WTC11 (cell line): ENCODE measurements around the gene CCDC88B. TPM values are rescaled to one million over a fixed set of nuclear protein-coding genes. Genes with fewer than 3 reads are reported as not detected.
A peak's percentile ranks its signal among the peaks of the same experiment; 100 is the strongest.

ENCODE experiments used
- ATAC-seq: fragments of 200-7000 bp; cut with Tn5 transposase; 2 replicates; pipeline ENCODE4 v1.10.0; 2021; ENCODE audit warnings: mild to moderate bottlenecking, moderate library complexity
- CTCF ChIA-PET: fragments of 300-600 bp; sonication (Branson Sonifier 250); formaldehyde crosslinking; loops from one replicate; lab custom pipeline; 2021; ENCODE audit warnings: antibody characterized with exemption; lab: Charles Lee
- POLR2A ChIA-PET: fragments of 350-600 bp; sonication (Branson Sonifier 250); formaldehyde crosslinking; loops from one replicate; lab custom pipeline; 2021; ENCODE audit warnings: antibody characterized with exemption; lab: Charles Lee
- DNase-seq: peaks from one replicate; pipeline ENCODE4 v3.0.0; 2021; ENCODE audit warnings: low spot score
- H3K27ac Mint-ChIP-seq: 2 replicates; pipeline ENCODE4 v1.8.0; 2021; ENCODE audit warnings: mixed read lengths
- H3K27me3 Mint-ChIP-seq: 2 replicates; pipeline ENCODE4 v1.8.0; 2021; ENCODE audit warnings: low read depth, mild to moderate bottlenecking, moderate library complexity, mixed read lengths
- H3K36me3 Mint-ChIP-seq: 2 replicates; pipeline ENCODE4 v1.8.0; 2021; ENCODE audit warnings: mixed read lengths
- H3K4me1 Mint-ChIP-seq: 2 replicates; pipeline ENCODE4 v1.8.0; 2022; ENCODE audit warnings: mixed read lengths
- H3K4me3 Mint-ChIP-seq: 2 replicates; pipeline ENCODE4 v1.8.0; 2021; ENCODE audit warnings: mild to moderate bottlenecking, moderate library complexity, mixed read lengths
- H3K9me3 Mint-ChIP-seq: 2 replicates; pipeline ENCODE4 v1.8.0; 2021; ENCODE audit warnings: mixed read lengths
- AR ChIP-seq: fragments of 250-450 bp; sonication (Bioruptor Pico); IDR thresholded peaks from 2 replicates; pipeline ENCODE4 v1.9.0; 2021; ENCODE audit warnings: mild to moderate bottlenecking
- ARID4B ChIP-seq: sonication (generic); formaldehyde crosslinking; IDR thresholded peaks from 2 replicates; pipeline ENCODE4 v1.8.0; 2023; ENCODE audit warnings: missing genetic modification reagents, mild to moderate bottlenecking, borderline replicate concordance
- CTCF ChIP-seq: fragments of 200-600 bp; IDR thresholded peaks from 2 replicates; pipeline ENCODE4 v1.8.0; 2022; ENCODE audit warnings: antibody characterized with exemption
- E2F5 ChIP-seq: sonication (generic); formaldehyde crosslinking; IDR thresholded peaks from 2 replicates; pipeline ENCODE4 v1.8.1; 2022; ENCODE audit warnings: mild to moderate bottlenecking, moderate library complexity, missing genetic modification reagents
- ELF4 ChIP-seq: sonication (generic); formaldehyde crosslinking; IDR thresholded peaks from 2 replicates; pipeline ENCODE4 v1.8.1; 2022; ENCODE audit warnings: low read depth, mild to moderate bottlenecking, moderate library complexity, missing genetic modification reagents
- ERG ChIP-seq: fragments of 250-450 bp; sonication (Bioruptor Pico); IDR thresholded peaks from 2 replicates; pipeline ENCODE4 v1.8.0; 2021; ENCODE audit warnings: mild to moderate bottlenecking
- HMGXB4 ChIP-seq: sonication (generic); formaldehyde crosslinking; IDR thresholded peaks from 2 replicates; pipeline ENCODE4 v1.8.1; 2023; ENCODE audit warnings: mild to moderate bottlenecking, moderate library complexity, missing genetic modification reagents
- IRF2 ChIP-seq: sonication (generic); formaldehyde crosslinking; IDR thresholded peaks from 2 replicates; pipeline ENCODE4 v1.8.0; 2022; ENCODE audit warnings: low read depth, missing genetic modification reagents, borderline replicate concordance
- MAX ChIP-seq: sonication (generic); formaldehyde crosslinking; IDR thresholded peaks from 2 replicates; pipeline ENCODE4 v1.8.0; 2022; ENCODE audit warnings: mild to moderate bottlenecking, missing genetic modification reagents
- SP1 ChIP-seq: sonication (generic); formaldehyde crosslinking; conservative IDR thresholded peaks from 2 replicates; pipeline ENCODE4 v1.8.1; 2022; ENCODE audit warnings: missing genetic modification reagents
- TEAD4 ChIP-seq: sonication (generic); formaldehyde crosslinking; IDR thresholded peaks from 2 replicates; pipeline ENCODE4 v1.8.0; 2022; ENCODE audit warnings: mild to moderate bottlenecking, missing genetic modification reagents
- TP53 ChIP-seq: sonication (generic); formaldehyde crosslinking; IDR thresholded peaks from 2 replicates; pipeline ENCODE4 v1.8.1; 2023; ENCODE audit warnings: mild to moderate bottlenecking, missing genetic modification reagents
- ZNF423 ChIP-seq: fragments of 250-450 bp; sonication (Bioruptor Pico); IDR thresholded peaks from 2 replicates; pipeline ENCODE4 v2.1.2; 2022; ENCODE audit warnings: mild to moderate bottlenecking, moderate library complexity
- total RNA-seq: library from RNA; stranded (reverse); gene quantifications from 3 replicates; pipeline ENCODE4 v1.2.3, GENCODE V29; 2021

CCDC88B gene
- total RNA-seq, 1 experiment from 2014 or later, result 17.0 TPM

- H3K9me3 Mint-ChIP-seq, result no peaks in the 10 kb centered on the region
- ChIA-PET POLR2A (interaction anchor here (0.5 to 2.0 kb wide), 4 partner anchors 10 to 51 kb away, joined by 4 to 15 read pairs (median 6); partner anchors contain the start of genes ESRRA, PRDX5 and TRMT112), CTCF (interaction anchor here (0.5 to 10.4 kb wide), 79 partner anchors 8 to 660 kb away, joined by 3 to 437 read pairs (median 5); partner anchors contain the start of genes BAD, CATSPERZ, CCDC88B and ESRRA)
- TF ChIP-seq AR (CRISPR knock-in tag) (no peak), MAX (CRISPR knock-in tag) (0 out of 2 replicates have a peak, but pooled peaks have one; percentile 13), TP53 (CRISPR knock-in tag) (no peak), IRF2 (CRISPR knock-in tag) (no peak), TEAD4 (CRISPR knock-in tag) (no peak), ELF4 (CRISPR knock-in tag) (no peak), E2F5 (CRISPR knock-in tag) (0 out of 2 replicates have a peak, but pooled peaks have one; percentile 54), CTCF (peak; percentile 21; the same call in 1 of the 2 replicates), ZNF423 (peak; percentile 87), HMGXB4 (CRISPR knock-in tag) (peak; percentile 71), SP1 (CRISPR knock-in tag) (0 out of 2 replicates have a peak, but pooled peaks have one; percentile 50)
- no peak overlapping the region for H3K4me3 Mint-ChIP-seq
- DNase-seq, result peak; percentile 85
- no peaks in the 10 kb centered on the region for H3K36me3 Mint-ChIP-seq
- peak overlapping the region; percentile 63 for H3K27ac Mint-ChIP-seq
- H3K27me3 Mint-ChIP-seq, result no peaks in the 10 kb centered on the region
- H3K4me1 Mint-ChIP-seq, result peaks cover 23% of the 10 kb centered on the region
- ATAC-seq, result peak; percentile 55
These were observed 15.3 kb downstream of the CCDC88B start for GRCh38 chr11:64355078-64355940.

- ChIA-PET POLR2A (interaction anchor here (0.6 to 1.1 kb wide), 4 partner anchors 14 to 85 kb away, joined by 3 to 5 read pairs (median 4); no protein-coding TSS in a partner anchor), CTCF (interaction anchor here (0.5 to 10.4 kb wide), 69 partner anchors 8 to 793 kb away, joined by 3 to 437 read pairs (median 6); partner anchors contain the start of genes BAD, CATSPERZ, CCDC88B and ESRRA)
- ATAC-seq, result peak; percentile 78
- peaks cover 26% of the 10 kb centered on the region for H3K4me1 Mint-ChIP-seq
- H3K36me3 Mint-ChIP-seq, result peaks cover under 1% of the 10 kb centered on the region; the same call in 1 of the 2 replicates
- no peak overlapping the region for H3K4me3 Mint-ChIP-seq
- H3K9me3 Mint-ChIP-seq, result no peaks in the 10 kb centered on the region
- peak overlapping the region; percentile 73 for H3K27ac Mint-ChIP-seq
- no peaks in the 10 kb centered on the region for H3K27me3 Mint-ChIP-seq
- DNase-seq, result peak; percentile 93
- TF ChIP-seq ARID4B (CRISPR knock-in tag) (no peak), ERG (CRISPR knock-in tag) (no peak), MAX (CRISPR knock-in tag) (no peak)
These were observed 16.8 kb downstream of the CCDC88B start for GRCh38 chr11:64356498-64357411.
